H9 (cell line): ENCODE measurements around the gene LASP1. TPM values are rescaled to one million over a fixed set of nuclear protein-coding genes. Genes with fewer than 3 reads are reported as not detected.

ENCODE experiments used
- DNase-seq: peaks from one replicate; pipeline ENCODE4 v3.0.0-alpha.2; 2017
- H2AFZ ChIP-seq: one replicate; pipeline ENCODE4 v1.6.1; 2013; ENCODE audit warnings: mild to moderate bottlenecking, low read length, control low read depth, moderate library complexity
- H2AK5ac ChIP-seq: 2 replicates; pipeline ENCODE4 v1.6.1; 2013; ENCODE audit warnings: low read length, control low read depth, mixed read lengths; ENCODE audit not compliant: insufficient read length
- H2BK120ac ChIP-seq: one replicate; pipeline ENCODE4 v1.6.1; 2013; ENCODE audit warnings: low read depth, mild to moderate bottlenecking, low read length, control low read depth, inconsistent platforms; ENCODE audit not compliant: poor library complexity, severe bottlenecking
- H2BK12ac ChIP-seq: 2 replicates; pipeline ENCODE4 v1.6.1; 2013; ENCODE audit warnings: low read length, control low read depth, mixed read lengths, low read depth; ENCODE audit not compliant: insufficient read length
- H2BK15ac ChIP-seq: 2 replicates; pipeline ENCODE4 v1.6.1; 2013; ENCODE audit warnings: low read depth, low read length, control low read depth
- H2BK20ac ChIP-seq: one replicate; pipeline ENCODE4 v1.6.1; 2013; ENCODE audit warnings: low read depth, mild to moderate bottlenecking, low read length, control low read depth, inconsistent platforms; ENCODE audit not compliant: poor library complexity, severe bottlenecking
- H2BK5ac ChIP-seq: 2 replicates; pipeline ENCODE4 v1.6.1; 2013; ENCODE audit warnings: low read length, control low read depth, mixed read lengths; ENCODE audit not compliant: insufficient read length
- H3K14ac ChIP-seq: 2 replicates; pipeline ENCODE4 v1.6.1; 2013; ENCODE audit warnings: low read length, control low read depth; ENCODE audit not compliant: insufficient read depth
- H3K18ac ChIP-seq: 2 replicates; pipeline ENCODE4 v1.6.1; 2013; ENCODE audit warnings: low read depth, mild to moderate bottlenecking, mixed read lengths, low read length, control low read depth; ENCODE audit not compliant: insufficient read length
- H3K23ac ChIP-seq: 2 replicates; pipeline ENCODE4 v1.6.1; 2013; ENCODE audit warnings: low read length, control low read depth, mixed read lengths, low read depth; ENCODE audit not compliant: insufficient read length
- H3K23me2 ChIP-seq: 2 replicates; pipeline ENCODE4 v1.6.1; 2013; ENCODE audit warnings: low read depth, mild to moderate bottlenecking, mixed read lengths, low read length, control low read depth; ENCODE audit not compliant: insufficient read length, poor library complexity, severe bottlenecking
- H3K27ac ChIP-seq: 2 replicates; pipeline ENCODE4 v1.5.1; 2013; ENCODE audit warnings: low read length, control low read depth, mixed read lengths, low read depth; ENCODE audit not compliant: insufficient read length
- H3K27me3 ChIP-seq: 2 replicates; pipeline ENCODE4 v1.6.1; 2013; ENCODE audit warnings: low read length, control low read depth, inconsistent platforms; ENCODE audit not compliant: insufficient read depth
- H3K4ac ChIP-seq: 2 replicates; pipeline ENCODE4 v1.6.1; 2013; ENCODE audit warnings: low read depth, mild to moderate bottlenecking, control low read depth, inconsistent platforms, low read length, moderate library complexity
- H3K4me1 ChIP-seq: 2 replicates; pipeline ENCODE4 v1.6.1; 2013; ENCODE audit warnings: low read length, control low read depth, inconsistent platforms; ENCODE audit not compliant: insufficient read depth
- H3K4me2 ChIP-seq: 2 replicates; pipeline ENCODE4 v1.6.1; 2013; ENCODE audit warnings: low read length, control low read depth, mixed read lengths; ENCODE audit not compliant: insufficient read length, insufficient read depth
- H3K56ac ChIP-seq: 2 replicates; pipeline ENCODE4 v1.6.1; 2013; ENCODE audit warnings: low read depth, mild to moderate bottlenecking, mixed read lengths, low read length, control low read depth; ENCODE audit not compliant: insufficient read length
- H3K79me1 ChIP-seq: 2 replicates; pipeline ENCODE4 v1.6.1; 2013; ENCODE audit warnings: low read depth, mild to moderate bottlenecking, moderate library complexity, low read length, control low read depth, inconsistent platforms; ENCODE audit not compliant: insufficient read depth, poor library complexity, severe bottlenecking
- H3K79me2 ChIP-seq: 2 replicates; pipeline ENCODE4 v1.6.1; 2013; ENCODE audit warnings: low read length, control low read depth, inconsistent platforms; ENCODE audit not compliant: insufficient read depth
- H3K9ac ChIP-seq: 2 replicates; pipeline ENCODE4 v1.6.1; 2013; ENCODE audit warnings: low read length, control low read depth, mixed read lengths; ENCODE audit not compliant: insufficient read length; ENCODE audit errors: extremely low read depth
- H3K9me3 ChIP-seq: one replicate; pipeline ENCODE4 v1.6.1; 2013; ENCODE audit warnings: low read depth, low read length, inconsistent platforms; ENCODE audit not compliant: control insufficient read depth
- H3T11ph ChIP-seq: one replicate; pipeline ENCODE4 v1.6.1; 2013; ENCODE audit warnings: mild to moderate bottlenecking, low read length, control low read depth, inconsistent platforms
- H4K20me1 ChIP-seq: one replicate; pipeline ENCODE4 v1.6.1; 2013; ENCODE audit not compliant: control insufficient read depth, insufficient read length, insufficient read depth
- H4K5ac ChIP-seq: 2 replicates; pipeline ENCODE4 v1.6.1; 2013; ENCODE audit warnings: low read depth, mild to moderate bottlenecking, mixed read lengths, low read length, control low read depth; ENCODE audit not compliant: insufficient read length
- H4K8ac ChIP-seq: replicated peaks from 2 replicates; pipeline ENCODE4 v1.6.1; 2013; ENCODE audit warnings: low read length, control low read depth, mixed read lengths, low read depth; ENCODE audit not compliant: insufficient read length
- H4K91ac ChIP-seq: 2 replicates; pipeline ENCODE4 v1.6.1; 2013; ENCODE audit warnings: low read depth, mild to moderate bottlenecking, moderate library complexity, mixed read lengths, low read length, control low read depth; ENCODE audit not compliant: insufficient read length
- H3K27ac Mint-ChIP-seq, 3 experiments: 2 replicates in 2 of 3; 3 replicates in 1 of 3; pipeline ENCODE4 v1.8.0; 2020 to 2021; ENCODE audit warnings: mixed read lengths in 3 of 3, mild to moderate bottlenecking in 1 of 3, moderate library complexity in 1 of 3
- H3K27me3 Mint-ChIP-seq: 2 replicates; pipeline ENCODE4 v1.8.0; 2021; ENCODE audit warnings: low read depth, mild to moderate bottlenecking, moderate library complexity, mixed read lengths
- H3K36me3 Mint-ChIP-seq, 3 experiments: 2 replicates in 2 of 3; 3 replicates in 1 of 3; pipeline ENCODE4 v1.8.0; 2020 to 2021; ENCODE audit warnings: low read depth in 3 of 3, mixed read lengths in 3 of 3; ENCODE audit not compliant: insufficient read depth in 1 of 3
- H3K4me1 Mint-ChIP-seq, 2 experiments: 2 replicates each; pipeline ENCODE4 v1.8.0; 2020; ENCODE audit warnings: mixed read lengths in 2 of 2
- H3K4me3 Mint-ChIP-seq, 2 experiments: 2 replicates in 1 of 2; 3 replicates in 1 of 2; pipeline ENCODE4 v1.8.0; 2020 to 2021; ENCODE audit warnings: mild to moderate bottlenecking in 2 of 2, mixed read lengths in 2 of 2, moderate library complexity in 1 of 2
- H3K9me3 Mint-ChIP-seq, 2 experiments: 2 replicates in 1 of 2; 3 replicates in 1 of 2; pipeline ENCODE4 v1.8.0; 2020; ENCODE audit warnings: mild to moderate bottlenecking in 2 of 2, mixed read lengths in 2 of 2, moderate library complexity in 1 of 2
- WGBS: extraction: QIAGEN DNeasy Blood & Tissue Kit; methylation state at CpG from one replicate; pipeline ENCODE4 v1.1.7; 2013; ENCODE audit warnings: missing lambda C conversion rate, low lambda C conversion rate, mixed read lengths; ENCODE audit not compliant: insufficient read length; ENCODE audit errors: extremely low coverage; 5-methylcytosine and 5-hydroxymethylcytosine counted together
- total RNA-seq: library from RNA; stranded (reverse); gene quantifications from 2 replicates; pipeline ENCODE4 v1.2.1, GENCODE V29; 2021
- TF ChIP-seq, protein P1 (sequence below): fragments of 200-600 bp; sonication (generic); conservative IDR thresholded peaks from 3 replicates; pipeline ENCODE4 v1.8.0; 2021; ENCODE audit warnings: antibody characterized with exemption, mild to moderate bottlenecking

Gene LASP1
- total RNA-seq, 1 experiment from 2014 or later = 121 TPM

GRCh38 chr17:38906460-38907228 lies 36.8 kb downstream of the LASP1 start:
- Histone ChIP-seq H3K27ac (no peak overlapping the region), H3K9me3 (no peaks in the 10 kb centered on the region), H3K18ac (no peak overlapping the region), H3K56ac (no peak overlapping the region), H3K79me1 (no peaks in the 10 kb centered on the region), H2AK5ac (no peak overlapping the region), H3K9ac (no peak overlapping the region), H2BK12ac (no peak overlapping the region), H3K14ac (no peak overlapping the region; the same call in 1 of the 2 replicates), H3K4me2 (no peak overlapping the region), H4K91ac (no peak overlapping the region), H3T11ph (no peak overlapping the region), H4K20me1 (no peaks in the 10 kb centered on the region), H3K23ac (no peak overlapping the region), H3K4ac (no peak overlapping the region), H2BK15ac (no peak overlapping the region), H3K23me2 (no peaks in the 10 kb centered on the region), H2BK120ac (no peak overlapping the region), H3K4me1 (no peaks in the 10 kb centered on the region), H4K5ac (no peak overlapping the region), H3K79me2 (no peaks in the 10 kb centered on the region), H2AFZ (no peak overlapping the region), H2BK5ac (no peak overlapping the region), H4K8ac (no peak overlapping the region), H3K27me3 (no peaks in the 10 kb centered on the region), H2BK20ac (no peak overlapping the region)
- peak overlapping the region in 2 of 3 experiments; percentile 28 to 46; a peak in 2 of 7 replicates for H3K27ac Mint-ChIP-seq
- WGBS = no CpG with 5 or more reads among the region's 7 CpGs
- H3K4me3 Mint-ChIP-seq = no peak overlapping the region
- DNase-seq = no peak
- no peaks in the 10 kb centered on the region for H3K9me3 Mint-ChIP-seq
- peaks cover 5 to 28% (median 27%) of the 10 kb centered on the region in 3 experiments; a peak in 6 of 7 replicates for H3K36me3 Mint-ChIP-seq
- H3K27me3 Mint-ChIP-seq = no peaks in the 10 kb centered on the region
- TF ChIP-seq, protein P1, sequence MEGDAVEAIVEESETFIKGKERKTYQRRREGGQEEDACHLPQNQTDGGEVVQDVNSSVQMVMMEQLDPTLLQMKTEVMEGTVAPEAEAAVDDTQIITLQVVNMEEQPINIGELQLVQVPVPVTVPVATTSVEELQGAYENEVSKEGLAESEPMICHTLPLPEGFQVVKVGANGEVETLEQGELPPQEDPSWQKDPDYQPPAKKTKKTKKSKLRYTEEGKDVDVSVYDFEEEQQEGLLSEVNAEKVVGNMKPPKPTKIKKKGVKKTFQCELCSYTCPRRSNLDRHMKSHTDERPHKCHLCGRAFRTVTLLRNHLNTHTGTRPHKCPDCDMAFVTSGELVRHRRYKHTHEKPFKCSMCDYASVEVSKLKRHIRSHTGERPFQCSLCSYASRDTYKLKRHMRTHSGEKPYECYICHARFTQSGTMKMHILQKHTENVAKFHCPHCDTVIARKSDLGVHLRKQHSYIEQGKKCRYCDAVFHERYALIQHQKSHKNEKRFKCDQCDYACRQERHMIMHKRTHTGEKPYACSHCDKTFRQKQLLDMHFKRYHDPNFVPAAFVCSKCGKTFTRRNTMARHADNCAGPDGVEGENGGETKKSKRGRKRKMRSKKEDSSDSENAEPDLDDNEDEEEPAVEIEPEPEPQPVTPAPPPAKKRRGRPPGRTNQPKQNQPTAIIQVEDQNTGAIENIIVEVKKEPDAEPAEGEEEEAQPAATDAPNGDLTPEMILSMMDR = no peak
- peaks cover 12 to 17% of the 10 kb centered on the region in 2 experiments for H3K4me1 Mint-ChIP-seq
